ENCODE measurements around the gene NDUFB11.
"Not testable (repeated sequence)": the region's sequence is repeated elsewhere in the genome, so short reads cannot be mapped to it uniquely, and the experiment has no call there.

NDUFB11 gene

DNA sequence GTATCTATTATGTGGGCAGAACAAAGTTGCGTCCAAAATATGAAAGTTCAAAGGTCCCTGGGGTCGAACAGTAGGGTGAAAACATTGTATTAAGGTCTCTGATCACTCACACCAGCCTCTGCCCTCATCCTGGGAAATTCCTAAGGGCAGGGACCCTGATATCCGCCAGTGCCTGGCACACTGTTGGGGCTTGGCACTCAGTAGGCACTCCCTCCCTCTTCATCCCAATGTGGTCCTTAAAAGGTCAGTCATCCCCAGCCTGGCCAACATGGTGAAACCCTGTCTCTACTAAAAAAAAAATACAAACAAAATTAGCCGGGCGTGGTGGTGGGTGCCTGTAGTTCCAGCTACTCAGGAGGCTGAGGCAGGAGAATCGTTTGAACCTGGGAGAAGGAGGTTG is 6.3 kb downstream of the NDUFB11 start:
- H3K36me3 ChIP-seq (ENCODE audit: control insufficient read depth in 1 of 2, insufficient read depth in 2 of 2, low read length in 2 of 2), result peaks cover 12 to 13% of the 10 kb centered on the region in 2 donors
- H3K27me3 ChIP-seq (ENCODE audit: low read depth, low read length), result no peaks in the 10 kb centered on the region
- H3K27ac ChIP-seq (ENCODE audit: low read length), result no peak overlapping the region
- peaks cover 0 to under 1% of the 10 kb centered on the region in 2 donors for H3K4me1 ChIP-seq (ENCODE audit: control insufficient read depth in 1 of 2, insufficient read depth in 2 of 2, low read length in 2 of 2)
- H3K9me3 ChIP-seq (ENCODE audit: control insufficient read depth in 1 of 2, low read length in 2 of 2), result no peaks in the 10 kb centered on the region
- no peak overlapping the region for H3K4me3 ChIP-seq (ENCODE audit: low read depth in 1 of 2, low read length in 2 of 2)

DNA sequence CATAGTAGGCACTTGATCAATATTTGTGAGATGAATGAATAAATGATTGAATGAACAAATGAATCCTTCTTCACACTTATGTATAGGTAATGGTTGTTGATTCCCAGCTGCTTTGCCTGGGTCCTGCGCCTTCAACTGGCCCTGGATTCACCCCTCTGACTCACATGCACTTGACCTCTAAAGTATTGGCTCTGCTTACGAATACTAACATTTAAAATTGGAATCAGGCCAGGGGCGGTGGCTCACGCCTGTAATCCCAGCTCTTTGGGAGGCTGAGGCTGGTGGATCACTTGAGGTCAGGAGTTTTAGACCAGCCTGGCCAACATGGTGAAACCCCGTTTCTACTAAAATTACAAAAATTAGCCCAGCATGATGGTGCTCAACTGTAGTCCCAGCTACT is 8.9 kb downstream of the NDUFB11 start:
- not testable (repeated sequence) for H3K4me3 ChIP-seq (ENCODE audit: low read depth in 1 of 2, low read length in 2 of 2); H3K27me3 ChIP-seq (ENCODE audit: low read depth, low read length); H3K4me1 ChIP-seq (ENCODE audit: control insufficient read depth in 1 of 2, insufficient read depth in 2 of 2, low read length in 2 of 2); H3K36me3 ChIP-seq (ENCODE audit: control insufficient read depth in 1 of 2, insufficient read depth in 2 of 2, low read length in 2 of 2); H3K9me3 ChIP-seq (ENCODE audit: control insufficient read depth in 1 of 2, low read length in 2 of 2); H3K27ac ChIP-seq (ENCODE audit: low read length)

DNA sequence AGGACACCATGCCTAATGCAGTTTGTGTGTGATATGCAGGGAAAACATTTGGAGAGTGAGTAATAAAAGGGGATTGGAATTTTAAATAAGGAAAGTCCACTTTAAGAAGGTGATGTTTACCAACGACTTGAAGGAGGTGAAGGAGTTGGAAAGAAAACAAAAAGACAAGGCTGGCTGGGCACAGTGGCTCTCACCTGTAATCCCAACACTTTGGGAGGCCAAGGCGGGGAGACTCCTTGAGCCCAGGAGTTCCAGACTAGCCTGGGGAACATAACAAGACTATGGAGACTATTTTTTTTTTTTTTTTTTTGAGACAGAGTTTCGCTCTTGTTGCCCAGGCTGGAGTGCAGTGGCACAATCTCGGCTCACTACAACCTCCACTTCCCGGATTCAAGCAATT is 11.0 kb downstream of the NDUFB11 start:
- no peaks in the 10 kb centered on the region for H3K9me3 ChIP-seq (ENCODE audit: control insufficient read depth in 1 of 2, low read length in 2 of 2)
- H3K27ac ChIP-seq (ENCODE audit: low read length), result no peak overlapping the region
- no peaks in the 10 kb centered on the region for H3K36me3 ChIP-seq (ENCODE audit: control insufficient read depth in 1 of 2, insufficient read depth in 2 of 2, low read length in 2 of 2)
- H3K27me3 ChIP-seq (ENCODE audit: low read depth, low read length), result no peaks in the 10 kb centered on the region
- H3K4me1 ChIP-seq (ENCODE audit: control insufficient read depth in 1 of 2, insufficient read depth in 2 of 2, low read length in 2 of 2), result no peaks in the 10 kb centered on the region
- no peak overlapping the region for H3K4me3 ChIP-seq (ENCODE audit: low read depth in 1 of 2, low read length in 2 of 2)

DNA sequence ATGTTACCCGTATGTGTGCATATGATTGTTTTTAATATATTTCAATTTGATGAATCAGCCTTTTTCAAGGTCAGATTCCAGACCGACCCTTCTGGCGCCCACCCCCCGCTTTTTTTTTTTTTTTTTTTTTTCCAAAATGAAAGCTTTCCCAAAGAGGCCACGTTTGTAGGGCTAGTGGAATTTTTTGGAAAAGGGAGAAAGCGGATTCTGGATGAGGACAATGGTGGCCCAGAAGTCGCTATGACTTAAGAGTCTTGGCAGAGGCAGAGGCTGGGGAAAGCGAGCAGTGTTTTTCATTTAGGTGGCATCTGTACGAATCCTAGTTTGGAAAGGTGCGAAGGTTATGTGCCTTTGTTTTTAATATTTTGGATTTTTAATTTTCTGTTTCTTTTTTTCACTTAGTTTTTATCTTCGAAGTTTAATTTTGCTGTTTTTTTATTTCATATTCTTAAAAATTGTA is 14.6 kb downstream of the NDUFB11 start:
- H3K27ac ChIP-seq (ENCODE audit: low read length), result no peak overlapping the region
- no peaks in the 10 kb centered on the region for H3K36me3 ChIP-seq (ENCODE audit: control insufficient read depth in 1 of 2, insufficient read depth in 2 of 2, low read length in 2 of 2)
- no peaks in the 10 kb centered on the region for H3K27me3 ChIP-seq (ENCODE audit: low read depth, low read length)
- H3K9me3 ChIP-seq (ENCODE audit: control insufficient read depth in 1 of 2, low read length in 2 of 2), result no peaks in the 10 kb centered on the region
- peak overlapping the region; percentile 39 to 63 for H3K4me3 ChIP-seq (ENCODE audit: low read depth in 1 of 2, low read length in 2 of 2)
- H3K4me1 ChIP-seq (ENCODE audit: control insufficient read depth in 1 of 2, insufficient read depth in 2 of 2, low read length in 2 of 2), result no peaks in the 10 kb centered on the region

DNA sequence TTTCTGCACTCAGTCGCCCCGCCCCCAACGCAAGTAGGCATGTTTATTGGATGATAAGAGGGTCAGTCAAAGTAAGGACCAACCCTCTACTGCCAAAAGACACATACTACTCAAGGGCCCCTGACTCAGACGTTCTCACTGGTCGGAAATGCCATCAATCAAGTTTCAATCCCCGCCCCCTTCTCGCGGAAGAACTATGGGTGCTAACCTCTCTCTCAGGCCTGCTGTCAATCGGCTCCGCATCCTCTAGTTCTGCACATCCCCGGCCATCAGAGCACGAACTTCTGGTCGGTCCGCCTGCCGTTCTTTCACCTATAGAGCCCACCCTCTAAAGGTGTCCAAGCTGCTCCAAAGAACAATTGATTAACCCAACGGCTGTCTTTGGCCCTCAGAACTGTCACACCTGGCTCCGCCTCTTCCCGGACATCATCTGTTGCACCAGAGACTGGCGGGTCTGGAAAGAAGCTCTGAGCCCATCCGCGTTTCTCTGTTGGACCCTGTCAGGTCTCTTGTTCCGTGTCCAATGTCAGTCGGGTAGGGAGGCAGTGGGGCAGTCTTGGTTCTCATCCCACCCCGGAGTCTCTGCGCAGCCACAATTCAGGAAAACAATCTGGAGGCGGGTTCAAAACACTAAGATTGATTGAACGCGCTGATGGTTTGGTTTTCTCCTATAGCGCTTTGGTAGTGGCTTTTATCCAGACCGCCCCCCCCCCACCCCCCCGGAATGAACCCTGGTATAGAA is 15.2 kb downstream of the NDUFB11 start:
- Histone ChIP-seq H3K36me3 (ENCODE audit: control insufficient read depth in 1 of 2, insufficient read depth in 2 of 2, low read length in 2 of 2) (no peaks in the 10 kb centered on the region), H3K27me3 (ENCODE audit: low read depth, low read length) (no peaks in the 10 kb centered on the region), H3K4me3 (ENCODE audit: low read depth in 1 of 2, low read length in 2 of 2) (peak overlapping the region; percentile 63 to 86), H3K27ac (ENCODE audit: low read length) (peak overlapping the region; percentile 79), H3K9me3 (ENCODE audit: control insufficient read depth in 1 of 2, low read length in 2 of 2) (no peaks in the 10 kb centered on the region), H3K4me1 (ENCODE audit: control insufficient read depth in 1 of 2, insufficient read depth in 2 of 2, low read length in 2 of 2) (no peaks in the 10 kb centered on the region)

DNA sequence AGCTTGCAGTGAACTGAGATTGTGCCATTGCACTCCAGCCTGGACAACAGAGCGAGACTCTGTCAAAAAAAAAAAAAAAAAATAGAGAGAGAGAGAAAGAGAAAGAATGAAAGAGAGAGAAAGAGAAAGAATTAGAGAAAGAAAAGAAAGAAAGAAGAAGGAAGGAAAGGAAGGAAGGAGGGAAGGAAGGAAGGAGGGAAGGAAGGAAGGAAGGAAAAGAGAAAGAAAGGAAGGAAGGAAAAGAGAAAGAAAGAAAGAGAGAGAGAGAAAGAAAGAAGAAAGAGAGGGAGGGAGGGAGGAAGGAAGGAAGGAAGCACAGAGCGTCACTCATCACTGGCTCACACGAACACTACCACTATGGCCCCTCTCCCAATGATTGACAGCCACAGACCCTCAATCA is 20.0 kb downstream of the NDUFB11 start:
- not testable (repeated sequence) for H3K36me3 ChIP-seq (ENCODE audit: control insufficient read depth in 1 of 2, insufficient read depth in 2 of 2, low read length in 2 of 2); H3K9me3 ChIP-seq (ENCODE audit: control insufficient read depth in 1 of 2, low read length in 2 of 2); H3K4me3 ChIP-seq (ENCODE audit: low read depth in 1 of 2, low read length in 2 of 2); H3K27ac ChIP-seq (ENCODE audit: low read length); H3K4me1 ChIP-seq (ENCODE audit: control insufficient read depth in 1 of 2, insufficient read depth in 2 of 2, low read length in 2 of 2); H3K27me3 ChIP-seq (ENCODE audit: low read depth, low read length)

DNA sequence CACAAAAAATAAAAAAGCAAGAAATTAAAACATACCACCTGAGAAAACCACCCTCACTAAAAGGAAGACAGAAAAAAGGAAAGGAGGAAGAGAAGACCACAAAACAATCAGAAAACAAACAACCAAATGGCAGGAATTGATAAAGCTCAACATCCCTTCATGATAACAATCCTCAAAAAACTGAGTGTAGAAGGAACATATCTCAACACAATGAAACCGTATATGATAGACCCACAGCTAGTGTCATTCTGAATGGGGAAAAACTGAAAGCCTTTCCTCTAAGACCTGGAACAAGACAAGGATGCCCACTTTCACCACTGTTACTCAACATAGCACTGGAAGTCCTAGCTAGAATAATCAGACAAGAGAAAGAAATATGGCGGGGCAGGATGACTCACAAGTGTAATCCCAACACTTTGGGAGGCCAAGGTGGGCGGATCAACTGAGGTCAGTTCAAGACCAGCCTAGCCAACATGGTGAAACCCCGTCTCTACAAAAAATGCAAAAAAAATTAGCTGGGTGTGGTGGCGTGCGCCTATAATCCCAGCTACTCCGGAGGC is 27.9 kb downstream of the NDUFB11 start:
- H3K27me3 ChIP-seq (ENCODE audit: low read depth, low read length); H3K4me3 ChIP-seq (ENCODE audit: low read depth in 1 of 2, low read length in 2 of 2); H3K4me1 ChIP-seq (ENCODE audit: control insufficient read depth in 1 of 2, insufficient read depth in 2 of 2, low read length in 2 of 2); H3K27ac ChIP-seq (ENCODE audit: low read length); H3K36me3 ChIP-seq (ENCODE audit: control insufficient read depth in 1 of 2, insufficient read depth in 2 of 2, low read length in 2 of 2); H3K9me3 ChIP-seq (ENCODE audit: control insufficient read depth in 1 of 2, low read length in 2 of 2): not testable (repeated sequence)

DNA sequence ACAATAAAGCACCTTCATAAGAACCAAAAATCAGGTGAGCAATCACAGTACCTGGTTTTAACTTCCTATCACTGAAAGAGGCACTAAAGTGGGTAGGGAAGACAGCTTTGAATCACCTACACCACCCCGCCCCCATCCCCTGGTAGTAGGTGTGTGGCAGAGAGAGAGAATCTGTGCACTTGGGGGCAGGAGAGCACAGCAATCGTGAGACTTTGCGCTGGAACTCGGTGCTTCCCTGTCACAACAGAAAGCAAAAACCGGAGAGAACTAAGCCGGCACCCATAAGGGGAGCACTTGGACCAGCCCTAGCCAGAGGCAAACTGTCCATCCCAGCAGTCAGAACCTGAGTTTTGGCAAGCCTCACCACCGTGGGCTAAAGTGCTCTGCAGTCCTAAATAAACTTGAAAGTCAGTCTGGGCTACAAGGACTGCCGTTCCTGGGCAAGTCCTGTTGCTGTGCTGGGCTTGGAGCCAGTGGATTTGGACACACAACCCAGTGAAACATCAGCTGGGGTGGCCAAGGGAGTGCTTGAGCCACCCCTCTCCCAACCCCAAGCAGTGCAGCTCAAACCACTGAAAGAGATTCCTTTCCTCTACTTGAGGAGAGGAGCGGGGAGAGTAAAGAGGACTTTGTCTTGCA is 32.1 kb downstream of the NDUFB11 start:
- no peaks in the 10 kb centered on the region for H3K4me1 ChIP-seq (ENCODE audit: control insufficient read depth in 1 of 2, insufficient read depth in 2 of 2, low read length in 2 of 2)
- H3K4me3 ChIP-seq (ENCODE audit: low read depth in 1 of 2, low read length in 2 of 2), result no peak overlapping the region
- H3K27me3 ChIP-seq (ENCODE audit: low read depth, low read length), result no peaks in the 10 kb centered on the region
- no peaks in the 10 kb centered on the region for H3K36me3 ChIP-seq (ENCODE audit: control insufficient read depth in 1 of 2, insufficient read depth in 2 of 2, low read length in 2 of 2)
- no peaks in the 10 kb centered on the region for H3K9me3 ChIP-seq (ENCODE audit: control insufficient read depth in 1 of 2, low read length in 2 of 2)
- no peak overlapping the region for H3K27ac ChIP-seq (ENCODE audit: low read length)

DNA sequence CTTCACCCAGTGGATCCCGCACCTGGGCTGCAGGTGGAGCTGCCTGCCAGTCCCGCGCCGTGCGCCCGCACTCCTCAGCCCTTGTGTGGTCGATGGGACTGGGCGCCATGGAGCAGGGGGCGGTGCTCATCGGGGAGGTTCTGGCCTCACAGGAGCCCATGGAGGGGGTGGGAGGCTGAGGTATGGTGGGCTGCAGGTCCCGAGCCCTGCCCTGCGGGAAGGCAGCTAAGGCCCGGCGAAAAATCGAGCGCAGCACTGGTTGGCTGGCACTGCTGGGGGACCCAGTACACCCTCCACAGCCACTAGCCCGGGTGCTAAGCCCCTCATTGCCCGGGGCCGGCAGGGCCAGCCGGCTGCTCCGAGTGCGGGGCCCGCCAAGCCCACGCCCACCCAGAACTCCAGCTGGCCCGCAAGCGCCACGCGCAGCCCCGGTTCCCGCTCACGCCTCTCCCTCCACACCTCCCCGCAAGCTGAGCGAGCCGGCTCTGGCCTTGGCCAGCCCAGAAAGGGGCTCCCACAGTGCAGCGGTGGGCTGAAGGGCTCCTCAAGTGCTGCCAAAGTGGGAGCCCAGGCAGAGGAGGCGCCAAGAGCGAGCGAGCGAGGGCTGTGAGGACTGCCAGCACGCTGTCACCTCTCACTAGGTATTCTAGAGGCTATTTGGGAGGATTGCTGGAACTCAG is 33.4 kb downstream of the NDUFB11 start:
- H3K4me3 ChIP-seq (ENCODE audit: low read depth in 1 of 2, low read length in 2 of 2); H3K4me1 ChIP-seq (ENCODE audit: control insufficient read depth in 1 of 2, insufficient read depth in 2 of 2, low read length in 2 of 2); H3K9me3 ChIP-seq (ENCODE audit: control insufficient read depth in 1 of 2, low read length in 2 of 2); H3K27ac ChIP-seq (ENCODE audit: low read length); H3K27me3 ChIP-seq (ENCODE audit: low read depth, low read length); H3K36me3 ChIP-seq (ENCODE audit: control insufficient read depth in 1 of 2, insufficient read depth in 2 of 2, low read length in 2 of 2): not testable (repeated sequence)

DNA sequence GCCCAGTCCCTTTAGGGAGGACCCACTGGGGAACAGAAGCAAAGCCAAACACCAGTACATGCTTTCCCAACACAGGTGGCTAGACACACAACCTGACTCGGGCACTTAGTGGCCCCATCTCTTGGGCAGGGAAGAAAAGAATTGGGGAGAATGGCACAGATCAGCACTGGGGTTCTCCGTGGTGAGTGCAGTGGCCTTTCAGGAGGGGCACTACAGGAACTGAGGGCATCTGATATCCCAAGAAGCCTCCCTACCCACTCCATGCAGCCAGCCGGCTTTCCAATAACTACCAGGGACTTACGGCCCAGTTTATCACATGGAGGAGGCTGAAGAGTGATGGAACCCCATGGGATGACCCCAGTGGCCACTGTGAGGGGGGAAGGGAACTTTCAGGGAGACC is 43.3 kb downstream of the NDUFB11 start:
- H3K27ac ChIP-seq (ENCODE audit: low read length), result no peak overlapping the region
- no peaks in the 10 kb centered on the region for H3K4me1 ChIP-seq (ENCODE audit: control insufficient read depth in 1 of 2, insufficient read depth in 2 of 2, low read length in 2 of 2)
- H3K27me3 ChIP-seq (ENCODE audit: low read depth, low read length), result no peaks in the 10 kb centered on the region
- no peaks in the 10 kb centered on the region for H3K36me3 ChIP-seq (ENCODE audit: control insufficient read depth in 1 of 2, insufficient read depth in 2 of 2, low read length in 2 of 2)
- H3K9me3 ChIP-seq (ENCODE audit: control insufficient read depth in 1 of 2, low read length in 2 of 2), result no peaks in the 10 kb centered on the region
- no peak overlapping the region for H3K4me3 ChIP-seq (ENCODE audit: low read depth in 1 of 2, low read length in 2 of 2)

DNA sequence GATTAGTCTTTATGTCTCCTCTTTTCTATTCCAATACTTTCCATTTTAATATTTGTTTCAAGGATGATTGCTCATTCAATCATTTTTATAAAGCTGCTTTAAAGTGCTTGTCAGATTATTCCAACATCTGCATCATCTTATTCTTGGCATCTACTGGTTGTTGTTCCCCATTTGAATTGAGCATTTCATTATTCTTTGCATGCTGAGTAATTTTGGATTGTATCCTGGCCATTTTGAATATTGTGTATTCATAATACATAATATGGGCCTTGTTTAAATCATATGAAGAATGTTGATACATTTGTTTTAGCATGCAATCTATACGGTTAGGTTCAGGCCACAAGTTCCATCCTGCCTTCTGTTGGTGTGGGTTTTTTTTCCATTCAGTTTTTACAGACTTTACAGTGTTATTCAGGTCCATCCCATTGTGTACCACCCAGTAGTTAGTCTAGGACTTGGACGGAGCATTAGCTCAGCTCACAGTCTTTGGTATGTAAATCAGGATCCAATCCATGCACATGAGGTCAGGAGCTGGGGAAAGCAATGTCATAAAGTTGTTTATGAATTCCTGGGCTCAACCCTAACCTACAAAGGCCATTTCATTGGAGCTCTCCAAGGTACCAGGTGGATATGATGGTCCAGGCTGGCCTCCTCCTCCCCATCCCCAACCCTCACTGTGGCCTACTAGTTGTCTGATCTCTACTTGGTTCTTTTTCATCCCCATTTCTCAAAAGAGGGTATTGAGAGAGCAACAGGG is 46.0 kb downstream of the NDUFB11 start:
- no peaks in the 10 kb centered on the region for H3K27me3 ChIP-seq (ENCODE audit: low read depth, low read length)
- no peaks in the 10 kb centered on the region for H3K36me3 ChIP-seq (ENCODE audit: control insufficient read depth in 1 of 2, insufficient read depth in 2 of 2, low read length in 2 of 2)
- no peak overlapping the region for H3K27ac ChIP-seq (ENCODE audit: low read length)
- H3K4me3 ChIP-seq (ENCODE audit: low read depth in 1 of 2, low read length in 2 of 2), result no peak overlapping the region
- no peaks in the 10 kb centered on the region for H3K4me1 ChIP-seq (ENCODE audit: control insufficient read depth in 1 of 2, insufficient read depth in 2 of 2, low read length in 2 of 2)
- no peaks in the 10 kb centered on the region for H3K9me3 ChIP-seq (ENCODE audit: control insufficient read depth in 1 of 2, low read length in 2 of 2)

Data from muscle layer of duodenum (tissue), 2 donors.